HG02759 (cell line): ENCODE data around the gene DNM2.
A peak's percentile ranks its signal among the peaks of the same experiment; 100 is the strongest.
"Not testable (repeated sequence)": the region's sequence is repeated elsewhere in the genome, so short reads cannot be mapped to it uniquely, and the experiment has no call there.

ENCODE experiments used
- ATAC-seq: cut with Tn5 transposase; IDR thresholded peaks from one replicate; pipeline ENCODE4 v1.9.1; 2021; ENCODE audit warnings: mild to moderate bottlenecking, moderate library complexity; ENCODE audit not compliant: unreplicated experiment

Gene DNM2

GRCh38 chr19:10717356-10718204 is at the start of gene DNM2:
DNM2 (plus strand) TSS chr19:10718079; CDS start chr19:10718243, 164 bp downstream.
- ATAC-seq: peak; percentile 81

GRCh38 chr19:10669246-10669645 is 48.6 kb upstream of the DNM2 start:
- no peak for ATAC-seq

GRCh38 chr19:10670182-10670581 is 47.7 kb upstream of the DNM2 start:
- ATAC-seq: no peak

GRCh38 chr19:10670876-10671804 is 46.7 kb upstream of the DNM2 start:
- ATAC-seq: no peak

- ATAC-seq: not testable (repeated sequence)
These were observed 46.0 kb upstream of the DNM2 start for GRCh38 chr19:10671922-10672321.

GRCh38 chr19:10675214-10675613 is 42.7 kb upstream of the DNM2 start:
- ATAC-seq: not testable (repeated sequence)

- no peak for ATAC-seq
These were observed 40.1 kb upstream of the DNM2 start for GRCh38 chr19:10677751-10678150.

GRCh38 chr19:10678813-10679212 is 39.1 kb upstream of the DNM2 start:
- ATAC-seq: no peak

- ATAC-seq: no peak
These were observed 38.1 kb upstream of the DNM2 start for GRCh38 chr19:10679743-10680142.

- no peak for ATAC-seq
These were observed 37.2 kb upstream of the DNM2 start for GRCh38 chr19:10680545-10681135.

GRCh38 chr19:10681658-10682057 is 36.2 kb upstream of the DNM2 start:
- ATAC-seq: no peak

GRCh38 chr19:10682397-10683063 is 35.3 kb upstream of the DNM2 start:
- no peak for ATAC-seq

- ATAC-seq: no peak
These were observed 34.8 kb upstream of the DNM2 start for GRCh38 chr19:10683064-10683426.

- no peak for ATAC-seq
These were observed 34.3 kb upstream of the DNM2 start for GRCh38 chr19:10683582-10683981.

GRCh38 chr19:10685210-10685609 is 32.7 kb upstream of the DNM2 start:
- no peak for ATAC-seq

- ATAC-seq: no peak
These were observed 31.7 kb upstream of the DNM2 start for GRCh38 chr19:10686193-10686592.

- ATAC-seq: no peak
These were observed 31.0 kb upstream of the DNM2 start for GRCh38 chr19:10686661-10687517.

- ATAC-seq: no peak
These were observed 30.2 kb upstream of the DNM2 start for GRCh38 chr19:10687518-10688288.
